HG02763 (cell line): ENCODE measurements around the gene ANO3.
A peak's percentile ranks its signal among the peaks of the same experiment; 100 is the strongest.
"Not testable (repeated sequence)": the region's sequence is repeated elsewhere in the genome, so short reads cannot be mapped to it uniquely, and the experiment has no call there.

Experiments
- ATAC-seq: cut with Tn5 transposase; IDR thresholded peaks from one replicate; pipeline ENCODE4 v1.9.1; 2021; ENCODE audit warnings: mild to moderate bottlenecking, moderate library complexity; ENCODE audit not compliant: unreplicated experiment

The ANO3 gene

GRCh38 chr11:26571861-26572654 lies 240.1 kb downstream of the ANO3 start, which contains the start of gene MUC15:
Gene MUC15 (minus strand): TSS chr11:26572263. CDS start chr11:26567094, 5,169 bp downstream.
- no peak for ATAC-seq

GRCh38 chr11:26572770-26573402 lies 241.0 kb downstream of the ANO3 start:
- ATAC-seq, result no peak

- ATAC-seq, result no peak
These were observed 242.0 kb downstream of the ANO3 start for GRCh38 chr11:26573896-26574295.

GRCh38 chr11:26575946-26576345 lies 244.0 kb downstream of the ANO3 start:
- no peak for ATAC-seq

- ATAC-seq, result no peak
These were observed 247.2 kb downstream of the ANO3 start for GRCh38 chr11:26578998-26579661.

- no peak for ATAC-seq
These were observed 247.8 kb downstream of the ANO3 start for GRCh38 chr11:26579683-26580082.

- no peak for ATAC-seq
These were observed 249.0 kb downstream of the ANO3 start for GRCh38 chr11:26580929-26581328.

GRCh38 chr11:26583550-26583949 lies 251.6 kb downstream of the ANO3 start:
- no peak for ATAC-seq

GRCh38 chr11:26584818-26585217 lies 252.9 kb downstream of the ANO3 start:
- no peak for ATAC-seq

GRCh38 chr11:26587073-26587472 lies 255.1 kb downstream of the ANO3 start:
- no peak for ATAC-seq

GRCh38 chr11:26593691-26594090 lies 261.8 kb downstream of the ANO3 start:
- no peak for ATAC-seq

GRCh38 chr11:26595207-26595865 lies 263.4 kb downstream of the ANO3 start:
- not testable (repeated sequence) for ATAC-seq

- not testable (repeated sequence) for ATAC-seq
These were observed 265.2 kb downstream of the ANO3 start for GRCh38 chr11:26597049-26597689.

- ATAC-seq, result no peak
These were observed 266.0 kb downstream of the ANO3 start for GRCh38 chr11:26597899-26598298.

- no peak for ATAC-seq
These were observed 267.5 kb downstream of the ANO3 start for GRCh38 chr11:26599425-26599824.

GRCh38 chr11:26599876-26600434 lies 268.0 kb downstream of the ANO3 start:
- ATAC-seq, result no peak

GRCh38 chr11:26607725-26608506 lies 276.0 kb downstream of the ANO3 start:
- peak; percentile 66 for ATAC-seq

- peak; percentile 21 for ATAC-seq
These were observed 276.7 kb downstream of the ANO3 start for GRCh38 chr11:26608507-26609146.

- ATAC-seq, result no peak
These were observed 281.8 kb downstream of the ANO3 start for GRCh38 chr11:26613759-26614158.
